Esophagus squamous epithelium (tissue), 4 donors: ENCODE results near the gene TTF1.

Experiments
- POLR2A ChIP-seq, 4 donors: fragments of 450-650 bp; IDR thresholded peaks; one replicate each; pipeline ENCODE4 v1.6.1; 2017; ENCODE audit warnings: antibody characterized with exemption in 4 of 4, mild to moderate bottlenecking in 4 of 4, moderate library complexity in 3 of 4
- TF ChIP-seq, protein P1 (sequence below), 6 experiments: fragments of 450-650 bp in 4 of 6; fragments of 200-600 bp in 2 of 6; sonication (generic) in 2 of 6; IDR thresholded peaks; one replicate each; pipeline ENCODE4 v1.5.1; 2016 to 2019; ENCODE audit warnings: antibody characterized with exemption in 6 of 6, mild to moderate bottlenecking in 4 of 6, moderate library complexity in 4 of 6

DNA sequence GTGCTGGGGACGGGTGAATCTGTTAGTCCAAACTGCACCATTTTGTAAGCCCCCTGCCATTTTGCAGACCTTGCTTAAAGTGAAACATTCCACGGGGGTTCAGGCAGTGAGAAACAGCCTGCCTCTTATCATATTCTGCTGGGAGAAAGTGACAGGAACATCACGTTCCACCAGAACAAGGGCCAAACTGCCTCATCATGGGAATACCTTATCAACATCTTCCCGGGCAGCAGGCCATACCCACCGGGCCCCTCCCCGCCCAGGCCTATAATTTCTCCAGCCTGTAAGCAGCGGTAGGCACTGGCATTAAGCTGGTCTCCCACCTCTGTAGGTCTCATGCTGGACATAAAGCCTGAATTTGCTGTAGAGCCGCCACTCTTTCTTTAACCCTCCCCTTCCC is 1.9 kb upstream of the TTF1 start:
- TF ChIP-seq, protein P1, sequence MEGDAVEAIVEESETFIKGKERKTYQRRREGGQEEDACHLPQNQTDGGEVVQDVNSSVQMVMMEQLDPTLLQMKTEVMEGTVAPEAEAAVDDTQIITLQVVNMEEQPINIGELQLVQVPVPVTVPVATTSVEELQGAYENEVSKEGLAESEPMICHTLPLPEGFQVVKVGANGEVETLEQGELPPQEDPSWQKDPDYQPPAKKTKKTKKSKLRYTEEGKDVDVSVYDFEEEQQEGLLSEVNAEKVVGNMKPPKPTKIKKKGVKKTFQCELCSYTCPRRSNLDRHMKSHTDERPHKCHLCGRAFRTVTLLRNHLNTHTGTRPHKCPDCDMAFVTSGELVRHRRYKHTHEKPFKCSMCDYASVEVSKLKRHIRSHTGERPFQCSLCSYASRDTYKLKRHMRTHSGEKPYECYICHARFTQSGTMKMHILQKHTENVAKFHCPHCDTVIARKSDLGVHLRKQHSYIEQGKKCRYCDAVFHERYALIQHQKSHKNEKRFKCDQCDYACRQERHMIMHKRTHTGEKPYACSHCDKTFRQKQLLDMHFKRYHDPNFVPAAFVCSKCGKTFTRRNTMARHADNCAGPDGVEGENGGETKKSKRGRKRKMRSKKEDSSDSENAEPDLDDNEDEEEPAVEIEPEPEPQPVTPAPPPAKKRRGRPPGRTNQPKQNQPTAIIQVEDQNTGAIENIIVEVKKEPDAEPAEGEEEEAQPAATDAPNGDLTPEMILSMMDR (IDR thresholded peaks at IDR 0.05): no peak
- TF ChIP-seq POLR2A (IDR thresholded peaks at IDR 0.05): no peak
